Epidermal melanocyte (primary cell): Measurements from ENCODE around the gene TUBB2B.
"Not testable (repeated sequence)": the region's sequence is repeated elsewhere in the genome, so short reads cannot be mapped to it uniquely, and the experiment has no call there.

Experiments used
- DNase-seq: peaks from one replicate; pipeline ENCODE4 v3.0.0; 2011; ENCODE audit warnings: low spot score; ENCODE audit not compliant: insufficient read length

TUBB2B gene

GRCh38 chr6:3190779-3191178 is 36.7 kb downstream of the TUBB2B start:
- no peak for DNase-seq

DNA sequence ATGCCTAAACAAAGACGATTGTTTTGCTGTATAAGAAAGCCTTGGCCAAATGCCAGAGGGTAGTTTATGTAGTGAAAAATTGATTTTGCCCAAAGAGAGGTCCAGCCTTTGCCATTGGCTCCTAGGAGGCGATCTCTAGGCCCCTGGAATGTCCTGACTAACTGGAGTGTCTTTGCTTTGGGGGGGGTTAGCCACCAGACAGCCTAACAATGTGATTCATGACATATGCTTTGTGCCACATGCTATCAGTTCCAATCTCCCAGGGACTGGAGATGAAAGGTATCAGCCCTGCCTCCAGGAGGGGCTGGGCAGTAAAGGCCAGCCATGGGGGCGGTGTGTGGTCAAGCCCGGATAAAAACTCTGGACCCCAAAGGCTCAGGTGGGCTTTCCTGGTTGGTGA is 37.4 kb downstream of the TUBB2B start:
- no peak for DNase-seq

- DNase-seq = not testable (repeated sequence)
Observed at GRCh38 chr6:3189192-3189591, 38.3 kb downstream of the TUBB2B start.

DNA sequence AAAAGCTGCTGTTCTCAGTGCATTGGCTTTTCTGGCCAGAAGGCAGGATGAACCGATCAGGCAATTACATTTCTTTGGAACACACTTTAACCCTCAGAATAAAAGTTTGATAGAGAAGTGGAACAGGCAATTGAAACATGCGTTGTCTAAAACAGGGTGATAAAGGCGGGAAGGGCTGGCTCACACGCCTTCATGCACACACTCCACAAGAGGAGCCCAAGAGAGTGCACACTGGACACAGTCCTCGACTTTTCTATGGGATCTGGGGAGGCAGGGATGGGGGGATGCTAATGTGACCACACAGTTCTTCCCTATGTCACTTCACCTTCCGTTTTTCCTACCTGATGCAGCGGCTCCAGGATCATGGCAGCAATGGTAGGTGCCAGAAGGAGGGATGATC is 39.2 kb downstream of the TUBB2B start:
- no peak for DNase-seq

- DNase-seq = no peak
Observed at GRCh38 chr6:3186974-3187382, 40.5 kb downstream of the TUBB2B start.

DNA sequence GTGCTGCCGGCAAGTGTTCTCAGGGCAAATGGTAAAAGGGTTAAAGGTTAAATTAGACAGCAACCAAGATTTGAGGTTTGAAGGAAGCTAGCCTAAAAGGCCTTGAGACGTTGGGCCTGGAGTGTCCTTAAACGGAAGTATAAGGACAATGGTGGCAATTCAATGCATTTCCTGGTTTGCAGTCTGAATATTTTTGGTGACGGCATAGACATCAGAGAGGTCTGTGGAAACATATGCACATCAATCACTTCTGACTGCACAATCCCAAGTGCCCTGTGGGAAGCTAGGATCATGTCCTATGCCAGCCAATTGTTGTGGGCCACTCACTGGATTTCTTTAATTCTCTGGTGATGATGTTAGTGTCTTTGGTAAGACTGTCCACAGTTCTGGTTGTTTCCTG is 44.4 kb downstream of the TUBB2B start:
- DNase-seq = no peak

DNA sequence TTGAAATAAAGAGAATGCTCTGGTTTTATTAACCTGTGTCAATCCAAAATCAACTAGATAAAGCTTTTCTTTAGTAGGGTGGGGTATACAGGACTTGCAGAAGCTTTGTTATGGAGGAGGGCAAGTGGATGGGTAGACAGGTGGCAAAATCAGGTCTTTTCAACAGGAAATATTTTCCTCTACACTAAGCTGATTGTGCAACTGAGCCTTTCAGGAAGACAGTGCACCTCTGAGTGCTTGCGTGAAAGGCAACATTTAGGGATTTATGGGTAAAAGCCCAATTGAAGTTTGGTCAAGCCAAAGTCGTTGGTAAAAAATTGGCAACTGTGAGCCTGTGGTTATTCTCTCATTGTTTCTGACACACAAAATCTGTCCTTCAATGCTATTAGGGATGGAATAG is 46.3 kb downstream of the TUBB2B start:
- DNase-seq = no peak

GRCh38 chr6:3179945-3180344 is 47.5 kb downstream of the TUBB2B start:
- not testable (repeated sequence) for DNase-seq

GRCh38 chr6:3178666-3179065 is 48.8 kb downstream of the TUBB2B start:
- not testable (repeated sequence) for DNase-seq

DNA sequence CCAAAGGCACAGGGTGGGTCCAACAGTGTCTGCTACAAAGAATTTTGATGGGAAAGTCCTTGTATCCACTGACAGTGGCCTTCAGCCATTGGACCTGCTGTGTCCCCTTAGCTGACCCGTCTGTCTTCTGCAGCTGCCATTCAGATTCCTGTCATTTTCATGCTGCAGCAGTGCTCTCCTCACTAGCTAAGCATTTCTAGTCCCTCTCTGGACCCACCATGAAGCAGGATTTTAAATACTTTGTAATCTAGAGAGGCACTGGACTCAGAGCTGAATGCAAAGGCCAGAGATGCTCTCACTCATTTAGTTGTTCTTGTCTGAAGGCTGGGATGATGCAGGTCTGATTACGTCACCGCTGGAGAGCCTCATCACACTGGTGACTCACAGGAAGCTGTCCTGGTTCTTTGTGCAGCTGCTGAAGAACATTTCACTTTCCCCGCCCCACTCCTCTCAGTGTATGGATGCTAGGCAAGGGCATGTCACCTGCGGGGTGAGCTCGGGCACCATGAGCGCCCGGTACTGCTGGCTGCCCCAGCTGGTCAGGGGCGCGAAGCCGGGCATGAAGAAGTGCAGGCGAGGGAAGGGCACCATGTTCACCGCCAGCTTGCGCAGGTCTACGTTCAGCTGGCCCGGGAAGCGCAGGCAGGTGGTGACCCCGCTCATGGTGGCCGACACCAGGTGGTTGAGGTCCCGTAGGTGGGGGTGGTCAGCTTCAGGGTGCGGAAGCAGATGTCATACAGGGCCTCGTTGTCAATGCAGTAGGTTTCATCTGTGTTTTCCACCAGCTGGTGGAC is 50.7 kb downstream of the TUBB2B start:
- no peak for DNase-seq

DNA sequence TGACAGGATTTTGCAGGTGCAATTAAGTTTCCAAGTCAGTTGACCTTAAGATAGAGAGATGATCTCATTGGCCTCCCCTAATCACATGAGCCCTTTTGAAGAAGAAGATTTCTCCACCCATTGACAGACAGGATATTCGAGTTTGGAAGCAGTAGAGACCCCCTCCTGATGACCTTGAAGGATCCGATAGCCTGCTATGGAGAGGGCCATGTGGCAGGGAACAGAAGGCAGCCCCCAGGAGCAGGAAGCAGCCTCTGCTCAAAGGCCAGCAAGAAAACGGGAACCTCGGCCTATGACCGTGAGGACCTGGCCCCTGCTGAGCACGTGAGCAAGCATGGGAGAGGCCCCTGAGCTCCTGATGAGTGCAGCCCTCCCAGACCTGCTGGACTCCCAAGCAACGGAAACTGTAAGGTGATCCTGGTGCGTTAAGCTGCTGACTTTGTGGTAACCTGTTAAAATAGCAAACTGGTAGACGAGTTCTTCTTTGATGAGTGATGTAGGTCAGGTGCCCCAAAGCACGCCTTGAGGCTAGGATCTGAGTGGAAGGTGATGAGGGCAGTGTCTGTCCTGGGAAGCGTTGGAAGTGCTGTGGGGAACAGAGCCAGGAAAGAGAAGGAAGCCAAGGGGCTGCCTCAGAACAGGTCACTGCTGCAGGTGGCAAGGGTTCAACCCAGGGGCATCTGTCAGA is 51.6 kb downstream of the TUBB2B start:
- DNase-seq = no peak
